Endothelial cell of umbilical vein (primary cell): Measurements from ENCODE around the gene ZNF331. TPM values are rescaled to one million over a fixed set of nuclear protein-coding genes. Genes with fewer than 3 reads are reported as not detected.

Source experiments
- BruUV-seq: library from RNA; stranded (reverse); fragments of 400-500 nt; replicated peaks from 2 replicates; lab custom pipeline; 2021; lab: Mats Ljungman, UMichigan
- CTCF ChIA-PET: fragments of 300-600, 350-600 bp; sonication (Branson Sonifier 250); formaldehyde crosslinking; loops from one replicate; lab custom pipeline; 2021; ENCODE audit warnings: antibody characterized with exemption, inconsistent platforms; lab: Charles Lee
- POLR2A ChIA-PET: fragments of 300-600, 350-600 bp; sonication (Branson Sonifier 250); formaldehyde crosslinking; loops from one replicate; lab custom pipeline; 2021; ENCODE audit warnings: antibody characterized with exemption, inconsistent platforms; lab: Charles Lee
- DNase-seq: peaks from one replicate; pipeline ENCODE4 v3.0.0-alpha.2; 2011; ENCODE audit warnings: low read depth, low spot score
- FAIRE-seq: peaks from 2 replicates; lab custom pipeline; 2011; peaks lifted over from hg19 to GRCh38; lab: Jason Lieb, UNC
- H2AFZ ChIP-seq: 2 replicates; pipeline ENCODE4 v1.6.0; 2012; ENCODE audit warnings: low read depth, low read length, control low read depth, inconsistent platforms
- H3K27ac ChIP-seq: 2 replicates; pipeline ENCODE4 v1.5.1; 2011; ENCODE audit warnings: low read depth, mild to moderate bottlenecking, control low read depth, low read length, moderate library complexity; ENCODE audit not compliant: insufficient read depth
- H3K27me3 ChIP-seq, 2 experiments: 2 replicates each; pipeline versions ENCODE4 v1.6.0 to v1.6.1; 2011; ENCODE audit warnings: low read length in 2 of 2, mixed read lengths in 1 of 2; ENCODE audit not compliant: control insufficient read depth in 2 of 2, insufficient read depth in 2 of 2
- H3K36me3 ChIP-seq, 2 experiments: 2 replicates in 1 of 2; 3 replicates in 1 of 2; pipeline ENCODE4 v1.5.1; 2011; ENCODE audit warnings: low read length in 2 of 2, mild to moderate bottlenecking in 1 of 2, moderate library complexity in 1 of 2; ENCODE audit not compliant: control insufficient read depth in 2 of 2, insufficient read depth in 2 of 2; ENCODE audit errors: extremely low read depth in 1 of 2
- H3K4me1 ChIP-seq: 3 replicates; pipeline ENCODE4 v1.5.1; 2011; ENCODE audit warnings: mild to moderate bottlenecking, low read length; ENCODE audit not compliant: control insufficient read depth, insufficient read depth; ENCODE audit errors: extremely low read depth
- H3K4me2 ChIP-seq: 2 replicates; pipeline ENCODE4 v1.6.1; 2011; ENCODE audit warnings: low read length, control low read depth, mixed read lengths; ENCODE audit not compliant: insufficient read depth
- H3K4me3 ChIP-seq, 3 experiments: fragments of 200-600 bp in 1 of 3; sonication (generic), shearing (Covaris generic) in 1 of 3; replicated peaks in 1 of 3; 2 replicates each; pipeline ENCODE4 v1.5.1; 2011 to 2016; ENCODE audit warnings: control low read depth in 3 of 3, low read length in 3 of 3, mild to moderate bottlenecking in 2 of 3, inconsistent platforms in 1 of 3, low read depth in 1 of 3, moderate library complexity in 1 of 3; ENCODE audit not compliant: insufficient read depth in 1 of 3
- H3K79me2 ChIP-seq: 2 replicates; pipeline ENCODE4 v1.6.0; 2012; ENCODE audit warnings: low read length, inconsistent platforms; ENCODE audit not compliant: control insufficient read depth, insufficient read depth
- H3K9ac ChIP-seq: replicated peaks from 2 replicates; pipeline ENCODE3; 2011; ENCODE audit warnings: low read length, control low read depth; ENCODE audit not compliant: insufficient read depth; ENCODE audit errors: extremely low read depth
- H3K9me1 ChIP-seq: replicated peaks from 3 replicates; pipeline ENCODE4 v1.6.0; 2011; ENCODE audit warnings: mild to moderate bottlenecking, low read length; ENCODE audit not compliant: control insufficient read depth, insufficient read depth; ENCODE audit errors: extremely low read depth
- H3K9me3 ChIP-seq: replicated peaks from 2 replicates; pipeline ENCODE4 v1.5.1; 2012; ENCODE audit warnings: low read length, inconsistent platforms; ENCODE audit not compliant: control insufficient read depth, insufficient read depth
- H4K20me1 ChIP-seq: replicated peaks from 2 replicates; pipeline ENCODE3; 2011; ENCODE audit warnings: mild to moderate bottlenecking, low read length; ENCODE audit not compliant: control insufficient read depth, insufficient read depth; ENCODE audit errors: extremely low read depth
- CTCF ChIP-seq, 2 donors: IDR thresholded peaks; 1 replicate in 1 of 2; 2 replicates in 1 of 2; pipeline ENCODE4 v1.5.1; 2011; ENCODE audit warnings: low read length in 2 of 2, mild to moderate bottlenecking in 2 of 2, moderate library complexity in 2 of 2, control low read depth in 1 of 2, inconsistent platforms in 1 of 2, low read depth in 1 of 2; ENCODE audit not compliant: insufficient read depth in 1 of 2; ENCODE audit errors: extremely low read depth in 1 of 2
- EZH2 ChIP-seq: IDR thresholded peaks from 2 replicates; pipeline ENCODE4 v1.6.1; 2012; ENCODE audit warnings: borderline replicate concordance, low read depth, mild to moderate bottlenecking, moderate library complexity, low read length, inconsistent platforms; ENCODE audit not compliant: severe bottlenecking
- FOS ChIP-seq: IDR thresholded peaks from 2 replicates; pipeline ENCODE4 v1.6.1; 2011; ENCODE audit warnings: mild to moderate bottlenecking, low read length, moderate library complexity, borderline replicate concordance; ENCODE audit not compliant: insufficient read depth
- GATA2 ChIP-seq: IDR thresholded peaks from 2 replicates; pipeline ENCODE4 v1.7.0; 2011; ENCODE audit warnings: low read depth, mild to moderate bottlenecking, moderate library complexity, mixed read lengths, low read length; ENCODE audit not compliant: insufficient read length, insufficient read depth
- JUN ChIP-seq: IDR thresholded peaks from 2 replicates; pipeline ENCODE4 v1.6.1; 2011; ENCODE audit warnings: borderline replicate concordance, low read depth; ENCODE audit not compliant: insufficient read length, insufficient read depth
- MAX ChIP-seq: IDR thresholded peaks from 2 replicates; pipeline ENCODE4 v1.6.1; 2011; ENCODE audit not compliant: insufficient read depth, insufficient read length
- MYC ChIP-seq: IDR thresholded peaks from one replicate; pipeline ENCODE4 v1.6.1; 2011; ENCODE audit warnings: mild to moderate bottlenecking, low read depth, low read length
- POLR2A ChIP-seq: IDR thresholded peaks from 2 replicates; pipeline ENCODE4 v1.6.1; 2012; ENCODE audit warnings: low read depth, mild to moderate bottlenecking, control low read depth, low read length
- POLR2AphosphoS5 ChIP-seq: IDR thresholded peaks from 2 replicates; pipeline ENCODE4 v1.6.1; 2012; ENCODE audit warnings: low read depth, mild to moderate bottlenecking, control low read depth, low read length, moderate library complexity; ENCODE audit not compliant: insufficient read depth
- dilution Hi-C: fragments of 300-500 bp; cut with MboI; formaldehyde crosslinking; loops from one replicate; pipeline ENCODE4 v1.15.0; 2019; ENCODE audit warnings: low sequenced_read_pairs; ENCODE audit not compliant: extremely low pct_ligation_motif_present
- intact Hi-C: fragments of 100-400 bp; cut with micrococcal nuclease; formaldehyde crosslinking; loops from one replicate; pipeline ENCODE4 v1.10.0; 2022
- polyA plus RNA-seq, 4 experiments: library from polyadenylated mRNA; depleted of rRNA in 3 of 4; stranded (reverse) in 3 of 4; unstranded in 1 of 4; fragments of >200 nt; gene quantifications; 2 replicates each; pipeline versions ENCODE4 v1.2.1 to v1.2.3, GENCODE V29; 2011 to 2012; ENCODE audit warnings: missing spikeins in 1 of 4
- total RNA-seq: library from RNA; stranded (reverse); gene quantifications from 2 replicates; pipeline ENCODE4 v1.2.3, GENCODE V29; 2021

The ZNF331 gene
- total and polyA plus RNA-seq, 2 donors (not counting 3 experiments of a cell fraction or from before 2014, with no cell fraction given), result 6.2 to 11.2 TPM

GRCh38 chr19:53519446-53519845 lies 18.5 kb upstream of the ZNF331 start:
- H3K27ac ChIP-seq, result no peak overlapping the region
- H3K9ac ChIP-seq, result no peak overlapping the region
- H4K20me1 ChIP-seq, result no peaks in the 10 kb centered on the region
- no peak for TF ChIP-seq MAX
- no peak for TF ChIP-seq EZH2
- no peak for TF ChIP-seq GATA2
- TF ChIP-seq POLR2A, result no peak
- TF ChIP-seq MYC, result no peak
- no peak for TF ChIP-seq JUN
- no peak for TF ChIP-seq POLR2AphosphoS5
- no peak for TF ChIP-seq FOS
- no peak for TF ChIP-seq CTCF (IDR thresholded peaks at IDR 0.05; ENCODE audit: extremely low read depth in 1 of 2, insufficient read depth in 1 of 2, low read depth in 1 of 2, low read length in 2 of 2)
- no TSS peak for BruUV-seq
- DNase-seq (no peak), FAIRE-seq (no peak)
- dilution Hi-C loops (no loop called here), intact Hi-C loops (loop anchor here (10.0 kb wide), 1 partner anchor 225 kb away; no protein-coding TSS in a partner anchor)
- no peak overlapping the region for H2AFZ ChIP-seq
- H3K4me3 ChIP-seq, result no peak overlapping the region
- H3K9me1 ChIP-seq, result no peaks in the 10 kb centered on the region
- peaks cover 8% of the 10 kb centered on the region for H3K4me1 ChIP-seq
- ChIA-PET CTCF (no interaction called here), POLR2A (no interaction called here)
- H3K36me3 ChIP-seq, result no peaks in the 10 kb centered on the region
- H3K79me2 ChIP-seq, result peaks cover 5% of the 10 kb centered on the region
- H3K9me3 ChIP-seq, result no peaks in the 10 kb centered on the region
- H3K27me3 ChIP-seq, result no peaks in the 10 kb centered on the region
- H3K4me2 ChIP-seq, result no peak overlapping the region
